Neuronal stem cell (in vitro differentiated cells): ENCODE results near the gene B4GALNT2.
A peak's percentile ranks its signal among the peaks of the same experiment; 100 is the strongest.
"Not testable (repeated sequence)": the region's sequence is repeated elsewhere in the genome, so short reads cannot be mapped to it uniquely, and the experiment has no call there.

Experiments
- DNase-seq: peaks from one replicate; pipeline ENCODE4 v3.0.0-alpha.2; 2013; ENCODE audit warnings: low spot score
- H2AFZ ChIP-seq: one replicate; pipeline ENCODE4 v1.6.1; 2013; ENCODE audit warnings: mild to moderate bottlenecking, low read length, inconsistent platforms
- H2AK5ac ChIP-seq: 2 replicates; pipeline ENCODE4 v1.6.1; 2013; ENCODE audit warnings: low read depth, mild to moderate bottlenecking, inconsistent platforms, low read length, moderate library complexity, mixed read lengths
- H2BK120ac ChIP-seq: 2 replicates; pipeline ENCODE4 v1.6.1; 2013; ENCODE audit warnings: low read depth, mild to moderate bottlenecking, inconsistent platforms, low read length, moderate library complexity, mixed read lengths
- H2BK12ac ChIP-seq: one replicate; pipeline ENCODE4 v1.6.1; 2013; ENCODE audit warnings: low read length, inconsistent platforms
- H2BK15ac ChIP-seq: 2 replicates; pipeline ENCODE4 v1.6.1; 2013; ENCODE audit warnings: mild to moderate bottlenecking, low read length, inconsistent platforms, mixed read lengths
- H2BK5ac ChIP-seq: one replicate; pipeline ENCODE4 v1.6.1; 2013; ENCODE audit warnings: inconsistent platforms, mild to moderate bottlenecking, low read length, moderate library complexity
- H3K14ac ChIP-seq: one replicate; pipeline ENCODE4 v1.6.1; 2013; ENCODE audit warnings: low read length, inconsistent platforms
- H3K18ac ChIP-seq: 2 replicates; pipeline ENCODE4 v1.6.1; 2013; ENCODE audit warnings: low read length, inconsistent platforms
- H3K23ac ChIP-seq: 2 replicates; pipeline ENCODE4 v1.6.1; 2013; ENCODE audit warnings: low read depth, mild to moderate bottlenecking, mixed read lengths, low read length, inconsistent platforms; ENCODE audit not compliant: poor library complexity
- H3K27ac ChIP-seq: replicated peaks from 3 replicates; pipeline ENCODE4 v1.5.1; 2013; ENCODE audit warnings: low read length, inconsistent platforms
- H3K27me3 ChIP-seq, 3 experiments: 2 replicates each; pipeline ENCODE4 v1.6.1; 2013; ENCODE audit warnings: low read length in 3 of 3, mild to moderate bottlenecking in 2 of 3, inconsistent platforms in 1 of 3, low read depth in 1 of 3, mixed read lengths in 1 of 3, moderate library complexity in 1 of 3; ENCODE audit not compliant: control insufficient read depth in 3 of 3, insufficient read depth in 3 of 3
- H3K36me3 ChIP-seq, 2 donors: replicated peaks in 1 of 2; 2 replicates each; pipeline ENCODE4 v1.6.1; 2013; ENCODE audit warnings: low read length in 2 of 2; ENCODE audit not compliant: control insufficient read depth in 2 of 2, insufficient read depth in 2 of 2
- H3K4ac ChIP-seq: 2 replicates; pipeline ENCODE4 v1.6.1; 2013; ENCODE audit warnings: inconsistent platforms, mild to moderate bottlenecking, low read length, moderate library complexity
- H3K4me1 ChIP-seq, 2 donors: 1 replicate in 1 of 2; 2 replicates in 1 of 2; pipeline ENCODE4 v1.6.1; 2013; ENCODE audit warnings: low read length in 2 of 2, low read depth in 1 of 2; ENCODE audit not compliant: control insufficient read depth in 2 of 2, insufficient read depth in 1 of 2
- H3K4me2 ChIP-seq: one replicate; pipeline ENCODE4 v1.6.1; 2013; ENCODE audit warnings: mild to moderate bottlenecking, low read length, inconsistent platforms; ENCODE audit not compliant: insufficient read depth, poor library complexity, severe bottlenecking
- H3K4me3 ChIP-seq, 2 donors: 2 replicates each; pipeline ENCODE4 v1.5.1; 2013; ENCODE audit warnings: low read length in 2 of 2, mild to moderate bottlenecking in 2 of 2, inconsistent platforms in 1 of 2, moderate library complexity in 1 of 2
- H3K79me1 ChIP-seq: one replicate; pipeline ENCODE4 v1.6.1; 2013; ENCODE audit warnings: low read depth, mild to moderate bottlenecking, inconsistent platforms, low read length, moderate library complexity
- H3K9ac ChIP-seq: one replicate; pipeline ENCODE4 v1.6.1; 2013; ENCODE audit warnings: mild to moderate bottlenecking, low read depth, low read length, inconsistent platforms; ENCODE audit not compliant: poor library complexity
- H3K9me3 ChIP-seq, 2 donors: replicated peaks in 1 of 2; 2 replicates each; pipeline versions ENCODE3 to v1.6.1; 2013; ENCODE audit warnings: low read length in 2 of 2, mild to moderate bottlenecking in 2 of 2, inconsistent platforms in 1 of 2, low read depth in 1 of 2, mixed read lengths in 1 of 2, moderate library complexity in 1 of 2; ENCODE audit not compliant: control insufficient read depth in 2 of 2, insufficient read depth in 1 of 2
- H4K8ac ChIP-seq: one replicate; pipeline ENCODE4 v1.6.1; 2013; ENCODE audit warnings: low read depth, mild to moderate bottlenecking, inconsistent platforms, low read length, moderate library complexity
- H4K91ac ChIP-seq: one replicate; pipeline ENCODE4 v1.6.1; 2013; ENCODE audit warnings: low read length, low read depth, mild to moderate bottlenecking, inconsistent platforms; ENCODE audit not compliant: poor library complexity
- WGBS, 2 donors: extraction: QIAGEN DNeasy Blood & Tissue Kit; methylation state at CpG; one replicate each; pipeline ENCODE4 v1.1.7; 2013; ENCODE audit warnings: missing lambda C conversion rate in 2 of 2, mixed read lengths in 1 of 2; ENCODE audit not compliant: insufficient read length in 2 of 2, insufficient replicate concordance in 1 of 2; ENCODE audit errors: extremely low coverage in 2 of 2; 5-methylcytosine and 5-hydroxymethylcytosine counted together

Gene B4GALNT2

DNA sequence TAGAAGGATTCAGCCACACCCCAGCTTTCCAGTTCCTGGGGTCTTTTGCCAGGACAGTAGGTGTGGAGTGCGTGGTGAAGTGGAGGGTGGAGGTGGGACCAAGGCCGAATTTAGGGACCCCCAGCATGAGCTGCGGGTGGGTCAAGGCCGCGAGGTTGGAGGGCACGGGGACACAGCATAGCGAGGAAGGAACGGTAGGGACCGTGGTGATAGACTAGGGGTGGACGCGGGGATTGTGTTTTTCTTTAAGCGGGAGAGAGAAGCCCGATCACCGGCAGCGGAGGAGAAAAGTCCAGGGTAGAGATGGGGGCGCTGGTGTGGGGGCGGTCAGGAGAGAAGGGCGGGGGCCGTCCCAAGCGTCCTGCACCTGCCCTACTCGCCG, 261 bp upstream of the B4GALNT2 start:
- Histone ChIP-seq H2BK120ac (no peak overlapping the region), H3K79me1 (no peaks in the 10 kb centered on the region), H4K8ac (no peak overlapping the region), H3K23ac (peak overlapping the region; percentile 91), H3K9me3 (peaks cover 19 to 27% of the 10 kb centered on the region in 2 donors), H3K18ac (peak overlapping the region; percentile 48), H2BK12ac (no peak overlapping the region), H3K27me3 (peaks cover 14 to 63% (median 26%) of the 10 kb centered on the region in 3 experiments), H3K4me3 (peak overlapping the region in 1 of 2 donors; percentile 74), H3K14ac (peak overlapping the region; percentile 82), H3K4ac (no peak overlapping the region), H3K4me2 (peak overlapping the region; percentile 98), H3K9ac (peak overlapping the region; percentile 77), H2BK5ac (no peak overlapping the region), H3K27ac (no peak overlapping the region), H3K4me1 (no peaks in the 10 kb centered on the region), H4K91ac (no peak overlapping the region), H2BK15ac (peak overlapping the region; percentile 5), H2AK5ac (no peak overlapping the region), H2AFZ (peak overlapping the region; percentile 81), H3K36me3 (no peaks in the 10 kb centered on the region)
- no peak for DNase-seq
- no CpG with 5 or more reads among the region's 22 CpGs for WGBS, 2 donors

DNA sequence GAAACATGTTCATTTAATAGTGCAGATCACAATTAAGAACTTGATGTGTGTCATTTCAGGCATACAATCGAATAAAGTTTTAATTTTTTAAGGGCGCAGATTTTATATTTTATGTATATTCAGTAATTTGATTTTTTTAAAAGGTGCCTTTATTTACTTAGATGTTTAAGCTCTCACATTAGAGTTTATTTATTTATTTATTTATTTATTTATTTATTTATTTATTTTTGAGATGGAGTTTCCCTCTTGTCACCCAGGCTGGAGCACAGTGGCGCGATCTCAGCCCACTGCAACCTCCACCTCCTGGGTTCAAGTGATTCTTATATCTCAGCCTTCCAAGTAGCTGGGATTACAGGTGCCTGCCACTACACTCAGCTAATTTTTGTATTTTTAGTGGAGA, 3.8 kb downstream of the B4GALNT2 start:
- Histone ChIP-seq H2BK15ac (no peak overlapping the region), H3K23ac (no peak overlapping the region), H3K9me3 (peaks cover 2 to 12% of the 10 kb centered on the region in 2 donors), H3K4me3 (no peak overlapping the region), H3K4ac (no peak overlapping the region), H2AK5ac (no peak overlapping the region), H2BK120ac (no peak overlapping the region), H3K79me1 (no peaks in the 10 kb centered on the region), H3K27ac (no peak overlapping the region), H3K14ac (no peak overlapping the region), H4K91ac (no peak overlapping the region), H4K8ac (no peak overlapping the region), H3K4me1 (no peaks in the 10 kb centered on the region), H2BK12ac (no peak overlapping the region), H3K18ac (no peak overlapping the region), H3K9ac (no peak overlapping the region), H2AFZ (no peak overlapping the region), H2BK5ac (no peak overlapping the region), H3K27me3 (peaks cover 14 to 48% (median 26%) of the 10 kb centered on the region in 3 experiments), H3K4me2 (no peak overlapping the region), H3K36me3 (no peaks in the 10 kb centered on the region)
- no peak for DNase-seq
- no CpG with 5 or more reads among the region's 4 CpGs for WGBS, 2 donors

DNA sequence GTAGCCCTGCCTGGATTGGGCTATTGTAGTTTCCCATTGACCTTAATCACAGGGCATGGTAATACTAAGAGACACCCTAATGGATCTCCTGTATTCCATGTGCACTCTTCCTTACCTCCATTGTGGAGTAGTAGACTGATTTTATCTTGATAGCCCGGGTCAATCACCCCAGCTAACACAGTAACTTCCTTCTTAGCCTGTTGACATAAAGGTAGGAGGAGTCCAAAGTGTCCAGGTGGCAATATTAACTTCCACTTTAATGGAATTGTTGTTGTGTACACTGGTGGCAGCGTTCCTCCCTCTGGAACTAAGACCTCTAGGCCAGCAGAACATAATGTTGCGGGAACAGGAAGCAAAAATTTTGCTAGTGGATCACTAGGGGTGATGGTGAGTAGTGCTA, 13.1 kb downstream of the B4GALNT2 start:
- H3K23ac ChIP-seq, H3K27me3 ChIP-seq, H2BK5ac ChIP-seq, H3K18ac ChIP-seq, H3K27ac ChIP-seq, H3K4ac ChIP-seq, H4K91ac ChIP-seq, H2BK12ac ChIP-seq, H3K9me3 ChIP-seq, H4K8ac ChIP-seq, H2BK120ac ChIP-seq, H2BK15ac ChIP-seq, H2AFZ ChIP-seq, H3K4me1 ChIP-seq, H3K79me1 ChIP-seq, H2AK5ac ChIP-seq, H3K9ac ChIP-seq, H3K4me3 ChIP-seq, H3K36me3 ChIP-seq, DNase-seq, H3K14ac ChIP-seq, H3K4me2 ChIP-seq: not testable (repeated sequence)
- no CpG with 5 or more reads among the region's 3 CpGs for WGBS, 2 donors

DNA sequence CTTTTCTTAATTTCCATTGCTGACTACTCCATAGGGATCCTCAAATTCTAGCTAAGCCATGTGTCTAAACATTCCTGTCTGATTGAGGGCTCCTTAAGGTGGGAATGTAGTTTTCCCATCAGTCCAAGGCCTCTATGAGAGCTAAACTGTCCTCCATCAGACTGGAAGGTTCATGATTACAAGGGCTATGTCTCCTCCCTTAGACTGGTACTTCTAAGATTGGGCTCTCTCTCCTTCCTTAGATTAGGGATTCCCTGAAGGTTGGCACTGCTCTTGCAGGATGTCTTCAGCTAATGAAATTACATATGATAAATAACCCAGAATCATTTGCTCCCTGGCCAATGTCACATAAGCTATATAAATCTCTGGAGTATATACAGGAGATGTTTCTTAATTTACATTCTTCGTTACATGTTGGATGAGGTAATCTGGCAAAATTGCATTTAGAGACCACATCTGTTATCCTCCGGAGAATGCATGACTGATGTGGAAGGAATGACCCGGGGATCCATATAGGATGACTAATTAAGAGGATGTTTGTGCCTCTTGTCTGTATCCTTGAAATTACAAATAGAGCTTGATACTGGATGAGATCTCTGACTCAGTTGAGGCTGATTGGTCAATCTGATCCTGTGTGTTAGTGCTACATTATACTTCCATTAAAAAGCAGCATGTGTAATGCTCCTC, 14.2 kb downstream of the B4GALNT2 start:
- H4K8ac ChIP-seq, result no peak overlapping the region
- no peak overlapping the region for H3K4me2 ChIP-seq
- no peak overlapping the region for H3K9ac ChIP-seq
- H3K23ac ChIP-seq, result no peak overlapping the region
- no peak overlapping the region for H2AK5ac ChIP-seq
- no peak overlapping the region for H2BK15ac ChIP-seq
- H3K27me3 ChIP-seq, result peaks cover 0 to 8% (median 0%) of the 10 kb centered on the region in 3 experiments
- WGBS, 2 donors, result no CpG with 5 or more reads among the region's 3 CpGs
- H3K79me1 ChIP-seq, result no peaks in the 10 kb centered on the region
- no peak overlapping the region for H3K4me3 ChIP-seq
- DNase-seq, result no peak
- H3K36me3 ChIP-seq, result no peaks in the 10 kb centered on the region
- no peak overlapping the region for H2BK5ac ChIP-seq
- no peak overlapping the region for H3K27ac ChIP-seq
- peaks cover 0 to 2% of the 10 kb centered on the region in 2 donors for H3K4me1 ChIP-seq
- no peak overlapping the region for H3K18ac ChIP-seq
- no peaks in the 10 kb centered on the region for H3K9me3 ChIP-seq
- H2BK12ac ChIP-seq, result no peak overlapping the region
- H3K14ac ChIP-seq, result no peak overlapping the region
- no peak overlapping the region for H4K91ac ChIP-seq
- H3K4ac ChIP-seq, result no peak overlapping the region
- no peak overlapping the region for H2BK120ac ChIP-seq
- H2AFZ ChIP-seq, result no peak overlapping the region
